H9 (cell line): ENCODE data around the gene IGSF1. TPM values are rescaled to one million over a fixed set of nuclear protein-coding genes. Genes with fewer than 3 reads are reported as not detected.

Source experiments
- DNase-seq: peaks from one replicate; pipeline ENCODE4 v3.0.0-alpha.2; 2017
- H2AFZ ChIP-seq: one replicate; pipeline ENCODE4 v1.6.1; 2013; ENCODE audit warnings: mild to moderate bottlenecking, low read length, control low read depth, moderate library complexity
- H2AK5ac ChIP-seq: 2 replicates; pipeline ENCODE4 v1.6.1; 2013; ENCODE audit warnings: low read length, control low read depth, mixed read lengths; ENCODE audit not compliant: insufficient read length
- H2BK120ac ChIP-seq: one replicate; pipeline ENCODE4 v1.6.1; 2013; ENCODE audit warnings: low read depth, mild to moderate bottlenecking, low read length, control low read depth, inconsistent platforms; ENCODE audit not compliant: poor library complexity, severe bottlenecking
- H2BK12ac ChIP-seq: 2 replicates; pipeline ENCODE4 v1.6.1; 2013; ENCODE audit warnings: low read length, control low read depth, mixed read lengths, low read depth; ENCODE audit not compliant: insufficient read length
- H2BK15ac ChIP-seq: 2 replicates; pipeline ENCODE4 v1.6.1; 2013; ENCODE audit warnings: low read depth, low read length, control low read depth
- H2BK20ac ChIP-seq: one replicate; pipeline ENCODE4 v1.6.1; 2013; ENCODE audit warnings: low read depth, mild to moderate bottlenecking, low read length, control low read depth, inconsistent platforms; ENCODE audit not compliant: poor library complexity, severe bottlenecking
- H2BK5ac ChIP-seq: 2 replicates; pipeline ENCODE4 v1.6.1; 2013; ENCODE audit warnings: low read length, control low read depth, mixed read lengths; ENCODE audit not compliant: insufficient read length
- H3K14ac ChIP-seq: 2 replicates; pipeline ENCODE4 v1.6.1; 2013; ENCODE audit warnings: low read length, control low read depth; ENCODE audit not compliant: insufficient read depth
- H3K18ac ChIP-seq: 2 replicates; pipeline ENCODE4 v1.6.1; 2013; ENCODE audit warnings: low read depth, mild to moderate bottlenecking, mixed read lengths, low read length, control low read depth; ENCODE audit not compliant: insufficient read length
- H3K23ac ChIP-seq: 2 replicates; pipeline ENCODE4 v1.6.1; 2013; ENCODE audit warnings: low read length, control low read depth, mixed read lengths, low read depth; ENCODE audit not compliant: insufficient read length
- H3K23me2 ChIP-seq: 2 replicates; pipeline ENCODE4 v1.6.1; 2013; ENCODE audit warnings: low read depth, mild to moderate bottlenecking, mixed read lengths, low read length, control low read depth; ENCODE audit not compliant: insufficient read length, poor library complexity, severe bottlenecking
- H3K27ac ChIP-seq: 2 replicates; pipeline ENCODE4 v1.5.1; 2013; ENCODE audit warnings: low read length, control low read depth, mixed read lengths, low read depth; ENCODE audit not compliant: insufficient read length
- H3K27me3 ChIP-seq: 2 replicates; pipeline ENCODE4 v1.6.1; 2013; ENCODE audit warnings: low read length, control low read depth, inconsistent platforms; ENCODE audit not compliant: insufficient read depth
- H3K4ac ChIP-seq: 2 replicates; pipeline ENCODE4 v1.6.1; 2013; ENCODE audit warnings: low read depth, mild to moderate bottlenecking, control low read depth, inconsistent platforms, low read length, moderate library complexity
- H3K4me1 ChIP-seq: 2 replicates; pipeline ENCODE4 v1.6.1; 2013; ENCODE audit warnings: low read length, control low read depth, inconsistent platforms; ENCODE audit not compliant: insufficient read depth
- H3K4me2 ChIP-seq: 2 replicates; pipeline ENCODE4 v1.6.1; 2013; ENCODE audit warnings: low read length, control low read depth, mixed read lengths; ENCODE audit not compliant: insufficient read length, insufficient read depth
- H3K56ac ChIP-seq: 2 replicates; pipeline ENCODE4 v1.6.1; 2013; ENCODE audit warnings: low read depth, mild to moderate bottlenecking, mixed read lengths, low read length, control low read depth; ENCODE audit not compliant: insufficient read length
- H3K79me1 ChIP-seq: 2 replicates; pipeline ENCODE4 v1.6.1; 2013; ENCODE audit warnings: low read depth, mild to moderate bottlenecking, moderate library complexity, low read length, control low read depth, inconsistent platforms; ENCODE audit not compliant: insufficient read depth, poor library complexity, severe bottlenecking
- H3K79me2 ChIP-seq: 2 replicates; pipeline ENCODE4 v1.6.1; 2013; ENCODE audit warnings: low read length, control low read depth, inconsistent platforms; ENCODE audit not compliant: insufficient read depth
- H3K9ac ChIP-seq: 2 replicates; pipeline ENCODE4 v1.6.1; 2013; ENCODE audit warnings: low read length, control low read depth, mixed read lengths; ENCODE audit not compliant: insufficient read length; ENCODE audit errors: extremely low read depth
- H3K9me3 ChIP-seq: one replicate; pipeline ENCODE4 v1.6.1; 2013; ENCODE audit warnings: low read depth, low read length, inconsistent platforms; ENCODE audit not compliant: control insufficient read depth
- H3T11ph ChIP-seq: one replicate; pipeline ENCODE4 v1.6.1; 2013; ENCODE audit warnings: mild to moderate bottlenecking, low read length, control low read depth, inconsistent platforms
- H4K20me1 ChIP-seq: one replicate; pipeline ENCODE4 v1.6.1; 2013; ENCODE audit not compliant: control insufficient read depth, insufficient read length, insufficient read depth
- H4K5ac ChIP-seq: 2 replicates; pipeline ENCODE4 v1.6.1; 2013; ENCODE audit warnings: low read depth, mild to moderate bottlenecking, mixed read lengths, low read length, control low read depth; ENCODE audit not compliant: insufficient read length
- H4K8ac ChIP-seq: replicated peaks from 2 replicates; pipeline ENCODE4 v1.6.1; 2013; ENCODE audit warnings: low read length, control low read depth, mixed read lengths, low read depth; ENCODE audit not compliant: insufficient read length
- H4K91ac ChIP-seq: 2 replicates; pipeline ENCODE4 v1.6.1; 2013; ENCODE audit warnings: low read depth, mild to moderate bottlenecking, moderate library complexity, mixed read lengths, low read length, control low read depth; ENCODE audit not compliant: insufficient read length
- H3K27ac Mint-ChIP-seq, 3 experiments: 2 replicates in 2 of 3; 3 replicates in 1 of 3; pipeline ENCODE4 v1.8.0; 2020 to 2021; ENCODE audit warnings: mixed read lengths in 3 of 3, mild to moderate bottlenecking in 1 of 3, moderate library complexity in 1 of 3
- H3K27me3 Mint-ChIP-seq: 2 replicates; pipeline ENCODE4 v1.8.0; 2021; ENCODE audit warnings: low read depth, mild to moderate bottlenecking, moderate library complexity, mixed read lengths
- H3K36me3 Mint-ChIP-seq, 3 experiments: 2 replicates in 2 of 3; 3 replicates in 1 of 3; pipeline ENCODE4 v1.8.0; 2020 to 2021; ENCODE audit warnings: low read depth in 3 of 3, mixed read lengths in 3 of 3; ENCODE audit not compliant: insufficient read depth in 1 of 3
- H3K4me1 Mint-ChIP-seq, 2 experiments: 2 replicates each; pipeline ENCODE4 v1.8.0; 2020; ENCODE audit warnings: mixed read lengths in 2 of 2
- H3K4me3 Mint-ChIP-seq, 2 experiments: 2 replicates in 1 of 2; 3 replicates in 1 of 2; pipeline ENCODE4 v1.8.0; 2020 to 2021; ENCODE audit warnings: mild to moderate bottlenecking in 2 of 2, mixed read lengths in 2 of 2, moderate library complexity in 1 of 2
- H3K9me3 Mint-ChIP-seq, 2 experiments: 2 replicates in 1 of 2; 3 replicates in 1 of 2; pipeline ENCODE4 v1.8.0; 2020; ENCODE audit warnings: mild to moderate bottlenecking in 2 of 2, mixed read lengths in 2 of 2, moderate library complexity in 1 of 2
- CTCF ChIP-seq: fragments of 200-600 bp; sonication (generic); conservative IDR thresholded peaks from 3 replicates; pipeline ENCODE4 v1.8.0; 2021; ENCODE audit warnings: antibody characterized with exemption, mild to moderate bottlenecking
- WGBS: extraction: QIAGEN DNeasy Blood & Tissue Kit; methylation state at CpG from one replicate; pipeline ENCODE4 v1.1.7; 2013; ENCODE audit warnings: missing lambda C conversion rate, low lambda C conversion rate, mixed read lengths; ENCODE audit not compliant: insufficient read length; ENCODE audit errors: extremely low coverage; 5-methylcytosine and 5-hydroxymethylcytosine counted together
- total RNA-seq: library from RNA; stranded (reverse); gene quantifications from 2 replicates; pipeline ENCODE4 v1.2.1, GENCODE V29; 2021

The IGSF1 gene
- total RNA-seq, 1 experiment from 2014 or later = 12.5 TPM

- Mint-ChIP-seq H3K27me3 (no peaks in the 10 kb centered on the region), H3K36me3 (no peaks in the 10 kb centered on the region), H3K9me3 (no peaks in the 10 kb centered on the region), H3K4me3 (no peak overlapping the region), H3K27ac (peak overlapping the region in 2 of 3 experiments; percentile 0 to 87; a peak in 2 of 7 replicates), H3K4me1 (peaks cover 22 to 27% of the 10 kb centered on the region in 2 experiments)
- Histone ChIP-seq H3K23me2 (no peaks in the 10 kb centered on the region), H3K9me3 (no peaks in the 10 kb centered on the region), H4K20me1 (no peaks in the 10 kb centered on the region), H2BK120ac (no peak overlapping the region), H3K27ac (no peak overlapping the region), H2BK12ac (no peak overlapping the region), H3T11ph (no peak overlapping the region), H2BK20ac (no peak overlapping the region), H3K27me3 (no peaks in the 10 kb centered on the region), H3K4me1 (peaks cover 14% of the 10 kb centered on the region; the same call in 1 of the 2 replicates), H3K4ac (no peak overlapping the region), H2AK5ac (no peak overlapping the region), H3K18ac (no peak overlapping the region), H2BK5ac (no peak overlapping the region), H3K79me1 (no peaks in the 10 kb centered on the region), H3K56ac (no peak overlapping the region), H4K8ac (no peak overlapping the region), H3K9ac (no peak overlapping the region), H4K5ac (no peak overlapping the region), H2AFZ (no peak overlapping the region), H4K91ac (no peak overlapping the region), H3K79me2 (no peaks in the 10 kb centered on the region), H3K23ac (no peak overlapping the region), H3K4me2 (no peak overlapping the region), H2BK15ac (no peak overlapping the region), H3K14ac (no peak overlapping the region)
- WGBS = no CpG with 5 or more reads among the region's 3 CpGs
- no peak for TF ChIP-seq CTCF
- no peak for DNase-seq
These were observed 9.7 kb upstream of the IGSF1 start for GRCh38 chrX:131298846-131299245.
